CD4-positive, alpha-beta T cell (primary cell): Measurements from ENCODE around the gene STX16. TPM values are rescaled to one million over a fixed set of nuclear protein-coding genes. Genes with fewer than 3 reads are reported as not detected.

Experiments used
- ATAC-seq: fragments of 200-7000 bp; cut with Tn5 transposase; one replicate; pipeline ENCODE4 v1.10.0; 2022; ENCODE audit warnings: mild to moderate bottlenecking; ENCODE audit not compliant: poor library complexity
- CTCF ChIA-PET: fragments of 350-600 bp; sonication (Branson Sonifier 250); formaldehyde crosslinking; loops from one replicate; lab custom pipeline; 2021; ENCODE audit warnings: antibody characterized with exemption, inconsistent platforms; lab: Charles Lee
- POLR2A ChIA-PET: fragments of 350-600 bp; sonication (Branson Sonifier 250); formaldehyde crosslinking; loops from one replicate; lab custom pipeline; 2021; ENCODE audit warnings: antibody characterized with exemption, inconsistent platforms; lab: Charles Lee
- DNase-seq, 14 experiments: peaks; one replicate each; pipeline ENCODE4 v3.0.0-alpha.2; 2013 to 2020; ENCODE audit warnings: mixed read lengths in 2 of 14
- H3K27ac ChIP-seq, 2 donors: one replicate each; pipeline versions ENCODE4 v1.5.1 to v1.7.0; 2013; ENCODE audit warnings: low read length in 2 of 2, low read depth in 1 of 2, mild to moderate bottlenecking in 1 of 2
- H3K27me3 ChIP-seq, 2 experiments: 1 replicate in 1 of 2; 2 replicates in 1 of 2; pipeline versions ENCODE4 v1.6.1 to v1.7.0; 2013; ENCODE audit warnings: low read length in 2 of 2, control low read depth in 1 of 2, mild to moderate bottlenecking in 1 of 2, moderate library complexity in 1 of 2; ENCODE audit not compliant: insufficient read depth in 2 of 2, control insufficient read depth in 1 of 2
- H3K36me3 ChIP-seq: one replicate; pipeline ENCODE4 v1.6.1; 2013; ENCODE audit warnings: low read length, control low read depth; ENCODE audit not compliant: insufficient read depth
- H3K4me1 ChIP-seq: one replicate; pipeline ENCODE4 v1.6.1; 2013; ENCODE audit warnings: low read length, control low read depth; ENCODE audit not compliant: insufficient read depth
- H3K4me3 ChIP-seq: one replicate; pipeline ENCODE4 v1.5.1; 2013; ENCODE audit warnings: mild to moderate bottlenecking, low read length, moderate library complexity
- H3K9me3 ChIP-seq, 2 experiments: 1 replicate in 1 of 2; 2 replicates in 1 of 2; pipeline versions ENCODE4 v1.6.1 to v1.7.0; 2013; ENCODE audit warnings: low read length in 2 of 2, mild to moderate bottlenecking in 2 of 2, control low read depth in 1 of 2, moderate library complexity in 1 of 2; ENCODE audit not compliant: control insufficient read depth in 1 of 2, insufficient read depth in 1 of 2
- H3K27ac Mint-ChIP-seq: one replicate; pipeline ENCODE4 v1.8.0; 2020; ENCODE audit warnings: mixed read lengths
- H3K27me3 Mint-ChIP-seq: one replicate; pipeline ENCODE4 v1.8.0; 2021; ENCODE audit warnings: mixed read lengths
- H3K36me3 Mint-ChIP-seq: one replicate; pipeline ENCODE4 v1.8.0; 2021; ENCODE audit warnings: low read depth, mixed read lengths
- H3K4me1 Mint-ChIP-seq: one replicate; pipeline ENCODE4 v1.8.0; 2021; ENCODE audit warnings: low read depth, mixed read lengths
- H3K4me3 Mint-ChIP-seq: one replicate; pipeline ENCODE4 v1.8.0; 2020; ENCODE audit warnings: mild to moderate bottlenecking, mixed read lengths
- H3K9me3 Mint-ChIP-seq: one replicate; pipeline ENCODE4 v1.8.0; 2020; ENCODE audit warnings: mixed read lengths
- CTCF ChIP-seq: fragments of 200-600 bp; IDR thresholded peaks from one replicate; pipeline ENCODE4 v1.8.0; 2022; ENCODE audit warnings: antibody characterized with exemption, mild to moderate bottlenecking
- intact Hi-C, 2 experiments: fragments of 100-400 bp; cut with DNase I in 1 of 2; cut with micrococcal nuclease in 1 of 2; formaldehyde crosslinking; loops; one replicate each; pipeline versions ENCODE4 v1.15.1 to v1.9.0; 2023 to 2025; cut with DNase I, micrococcal nuclease
- total RNA-seq, 174 experiments: library from RNA in 2 of 174; stranded (reverse) in 2 of 174; gene quantifications; one replicate each; pipeline ENCODE4 v1.2.3 and lab custom pipeline; 2021 to 2026

STX16 gene
- total RNA-seq, 2 experiments from 2014 or later, result 179 to 181 TPM

- Mint-ChIP-seq H3K27me3 (peaks cover 26% of the 10 kb centered on the region), H3K27ac (no peak overlapping the region), H3K36me3 (no peaks in the 10 kb centered on the region), H3K4me3 (no peak overlapping the region), H3K9me3 (no peaks in the 10 kb centered on the region), H3K4me1 (peaks cover 20% of the 10 kb centered on the region)
- ATAC-seq, result no peak
- Histone ChIP-seq H3K36me3 (no peaks in the 10 kb centered on the region), H3K4me3 (no peak overlapping the region), H3K9me3 (no peaks in the 10 kb centered on the region), H3K27ac (no peak overlapping the region), H3K27me3 (no peaks in the 10 kb centered on the region), H3K4me1 (peaks cover 28% of the 10 kb centered on the region)
- CTCF ChIA-PET, result no interaction called here
- POLR2A ChIA-PET, result no interaction called here
- no peak for DNase-seq
- no peak for TF ChIP-seq CTCF
- intact Hi-C loops, result no loop called here
These were observed 13.4 kb upstream of the STX16 start for GRCh38 chr20:58637466-58638213.

DNA sequence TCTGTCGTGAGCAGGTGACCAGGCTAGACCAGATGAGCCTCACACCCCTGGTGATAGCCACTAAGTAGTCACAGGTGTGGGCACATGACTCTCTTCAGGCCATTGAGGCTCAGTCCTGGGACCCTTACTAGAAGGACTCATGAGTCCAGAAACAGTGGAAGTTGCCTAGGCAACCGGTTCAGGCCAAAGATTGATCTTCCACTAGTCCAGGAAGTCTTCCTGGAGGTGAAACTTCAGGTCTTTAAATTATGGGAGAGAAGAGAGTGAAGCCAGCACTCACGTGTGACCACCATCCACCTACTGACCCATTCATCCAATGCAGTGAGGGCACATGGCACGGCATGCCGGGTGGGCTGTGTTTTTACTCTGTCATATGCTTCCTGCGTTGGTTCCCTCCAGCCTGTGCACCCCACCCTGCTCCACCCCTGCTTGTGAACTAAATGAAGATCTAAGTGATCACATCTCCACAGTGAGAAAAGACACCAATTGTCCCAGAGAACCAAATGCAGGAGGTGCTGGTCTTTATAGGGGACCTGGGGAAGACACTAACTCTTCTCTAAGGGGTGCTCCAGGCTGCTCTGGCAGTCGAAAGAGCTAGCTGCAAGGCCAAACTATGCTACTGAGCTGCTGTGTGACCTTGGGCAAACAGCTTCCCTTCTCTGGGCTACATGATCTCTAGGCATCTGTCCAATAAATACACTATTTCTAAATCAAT lies 12.5 kb upstream of the STX16 start:
- DNase-seq, result no peak
- Mint-ChIP-seq H3K27ac (no peak overlapping the region), H3K36me3 (no peaks in the 10 kb centered on the region), H3K27me3 (peaks cover 26% of the 10 kb centered on the region), H3K4me1 (peaks cover 16% of the 10 kb centered on the region), H3K9me3 (no peaks in the 10 kb centered on the region), H3K4me3 (no peak overlapping the region)
- H3K27ac ChIP-seq, result no peak overlapping the region
- no peak for ATAC-seq
- H3K4me1 ChIP-seq, result peaks cover 25% of the 10 kb centered on the region
- intact Hi-C loops, result no loop called here
- no peaks in the 10 kb centered on the region for H3K9me3 ChIP-seq
- no peaks in the 10 kb centered on the region for H3K27me3 ChIP-seq
- H3K36me3 ChIP-seq, result no peaks in the 10 kb centered on the region
- POLR2A ChIA-PET, result no interaction called here
- H3K4me3 ChIP-seq, result no peak overlapping the region
- CTCF ChIA-PET, result no interaction called here
- no peak for TF ChIP-seq CTCF

- H3K9me3 Mint-ChIP-seq, result no peaks in the 10 kb centered on the region
- H3K4me1 Mint-ChIP-seq, result peaks cover 8% of the 10 kb centered on the region
- intact Hi-C loops, result loop anchor here in 1 of 2 experiments (10.0 kb wide), 1 partner anchor 855 kb away; no protein-coding TSS in a partner anchor
- no peak overlapping the region for H3K27ac Mint-ChIP-seq
- Histone ChIP-seq H3K4me1 (peaks cover 17% of the 10 kb centered on the region), H3K9me3 (no peaks in the 10 kb centered on the region), H3K4me3 (no peak overlapping the region), H3K27me3 (no peaks in the 10 kb centered on the region), H3K27ac (no peak overlapping the region), H3K36me3 (no peaks in the 10 kb centered on the region)
- ATAC-seq (no peak), DNase-seq (no peak)
- H3K4me3 Mint-ChIP-seq, result no peak overlapping the region
- ChIA-PET CTCF (interaction anchor here (0.7 kb wide), 1 partner anchor 448 kb away, joined by 3 read pairs; no protein-coding TSS in a partner anchor), POLR2A (no interaction called here)
- H3K36me3 Mint-ChIP-seq, result no peaks in the 10 kb centered on the region
- TF ChIP-seq CTCF, result no peak
- H3K27me3 Mint-ChIP-seq, result peaks cover 26% of the 10 kb centered on the region
These were observed 11.6 kb upstream of the STX16 start for GRCh38 chr20:58639182-58640146.
